NCI-H748 (cell line): ENCODE measurements around the gene KIR3DL3.
"Not testable (repeated sequence)": the region's sequence is repeated elsewhere in the genome, so short reads cannot be mapped to it uniquely, and the experiment has no call there.

Experiments used
- DNase-seq: peaks from one replicate; lab custom pipeline; 2025; ENCODE audit not compliant: unreplicated experiment; lab: John Stamatoyannopoulos, UW

KIR3DL3 gene

DNA sequence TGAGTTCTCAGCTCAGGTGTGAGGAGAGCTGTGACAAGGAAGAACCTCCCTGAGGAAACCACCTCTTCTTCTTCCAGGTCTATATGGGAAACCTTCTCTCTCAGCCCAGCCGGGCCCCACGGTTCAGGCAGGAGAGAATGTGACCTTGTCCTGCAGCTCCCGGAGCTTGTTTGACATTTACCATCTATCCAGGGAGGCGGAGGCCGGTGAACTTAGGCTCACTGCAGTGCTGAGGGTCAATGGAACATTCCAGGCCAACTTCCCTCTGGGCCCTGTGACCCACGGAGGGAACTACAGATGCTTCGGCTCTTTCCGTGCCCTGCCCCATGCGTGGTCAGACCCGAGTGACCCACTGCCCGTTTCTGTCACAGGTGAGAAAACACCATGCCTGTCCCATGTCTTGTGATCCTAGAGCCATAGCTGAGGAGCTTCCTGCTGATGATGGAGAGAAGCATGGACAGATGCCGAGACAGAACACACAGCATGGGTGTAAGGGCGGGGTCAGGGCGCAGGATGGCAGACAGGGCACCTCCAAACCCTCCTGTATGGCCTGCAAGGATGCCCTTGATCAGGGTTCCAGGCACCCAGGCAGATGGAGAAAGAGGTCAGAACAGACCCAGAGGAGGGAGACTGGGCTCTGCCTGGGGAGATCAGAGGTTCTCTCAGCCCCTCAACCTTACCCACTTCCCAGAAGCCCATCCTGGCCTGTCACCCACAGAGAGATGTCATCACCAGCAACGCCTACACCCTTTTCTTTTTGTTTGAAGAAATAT lies 5.4 kb downstream of the KIR3DL3 start:
- no peak for DNase-seq

DNA sequence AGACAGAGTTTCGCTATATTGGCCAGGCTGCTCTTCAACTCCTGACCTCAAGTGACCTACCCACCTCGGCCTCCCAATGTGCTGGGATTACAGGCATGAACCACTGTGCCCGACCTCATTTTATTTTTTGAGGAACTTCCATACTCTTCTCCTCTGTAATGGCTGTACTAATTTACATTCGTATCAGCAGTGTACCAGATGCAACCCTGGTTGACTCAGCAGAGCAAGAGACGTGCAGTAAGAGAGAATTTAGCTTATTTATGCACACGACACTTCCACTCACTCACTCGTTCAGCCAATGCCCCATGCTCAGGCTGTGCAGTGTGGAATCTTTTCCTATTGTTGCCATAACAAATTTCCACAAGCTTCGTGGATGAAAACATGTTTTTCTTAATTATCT lies 6.9 kb downstream of the KIR3DL3 start:
- DNase-seq, result no peak

DNA sequence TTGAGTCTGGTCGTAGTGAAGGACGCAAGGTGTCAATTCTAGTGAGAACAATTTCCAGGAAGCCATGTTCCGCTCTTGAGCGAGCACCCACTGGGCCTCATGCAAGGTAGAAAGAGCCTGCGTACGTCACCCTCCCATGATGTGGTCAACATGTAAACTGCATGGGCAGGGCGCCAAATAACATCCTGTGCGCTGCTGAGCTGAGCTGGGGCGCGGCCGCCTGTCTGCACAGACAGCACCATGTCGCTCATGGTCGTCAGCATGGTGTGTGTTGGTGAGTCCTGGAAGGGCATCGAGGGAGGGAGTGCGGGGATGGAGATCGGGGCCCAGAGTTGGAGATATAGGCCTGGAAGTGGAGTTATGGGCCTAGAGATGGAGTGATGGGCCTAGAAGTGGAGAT lies 14.1 kb downstream of the KIR3DL3 start, which contains the start of gene KIR2DL3:
Gene KIR2DL3, plus strand, starts transcription at position 208 of the 400 bp plus-strand sequence. Its CDS starts 33 bp downstream, at position 241.
- DNase-seq, result not testable (repeated sequence)

DNA sequence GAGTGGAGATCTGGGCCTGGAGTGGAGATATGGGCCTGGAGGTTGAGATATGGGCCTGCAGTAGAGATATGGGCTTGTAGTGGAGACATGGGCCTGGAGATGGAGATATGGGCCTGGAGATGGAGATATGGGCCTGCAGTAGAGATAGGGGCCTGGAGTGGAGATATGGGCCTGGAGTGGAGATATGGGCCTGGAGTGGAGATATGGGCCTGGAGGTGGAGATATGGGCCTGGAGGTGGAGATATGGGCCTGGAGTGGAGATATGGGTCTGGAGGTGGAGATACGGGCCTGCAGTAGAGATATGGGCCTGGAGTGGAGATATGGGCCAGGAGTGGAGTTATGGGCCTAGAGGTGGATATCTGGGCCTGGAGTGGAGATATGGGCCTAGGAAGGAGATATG lies 14.5 kb downstream of the KIR3DL3 start:
- no peak for DNase-seq

DNA sequence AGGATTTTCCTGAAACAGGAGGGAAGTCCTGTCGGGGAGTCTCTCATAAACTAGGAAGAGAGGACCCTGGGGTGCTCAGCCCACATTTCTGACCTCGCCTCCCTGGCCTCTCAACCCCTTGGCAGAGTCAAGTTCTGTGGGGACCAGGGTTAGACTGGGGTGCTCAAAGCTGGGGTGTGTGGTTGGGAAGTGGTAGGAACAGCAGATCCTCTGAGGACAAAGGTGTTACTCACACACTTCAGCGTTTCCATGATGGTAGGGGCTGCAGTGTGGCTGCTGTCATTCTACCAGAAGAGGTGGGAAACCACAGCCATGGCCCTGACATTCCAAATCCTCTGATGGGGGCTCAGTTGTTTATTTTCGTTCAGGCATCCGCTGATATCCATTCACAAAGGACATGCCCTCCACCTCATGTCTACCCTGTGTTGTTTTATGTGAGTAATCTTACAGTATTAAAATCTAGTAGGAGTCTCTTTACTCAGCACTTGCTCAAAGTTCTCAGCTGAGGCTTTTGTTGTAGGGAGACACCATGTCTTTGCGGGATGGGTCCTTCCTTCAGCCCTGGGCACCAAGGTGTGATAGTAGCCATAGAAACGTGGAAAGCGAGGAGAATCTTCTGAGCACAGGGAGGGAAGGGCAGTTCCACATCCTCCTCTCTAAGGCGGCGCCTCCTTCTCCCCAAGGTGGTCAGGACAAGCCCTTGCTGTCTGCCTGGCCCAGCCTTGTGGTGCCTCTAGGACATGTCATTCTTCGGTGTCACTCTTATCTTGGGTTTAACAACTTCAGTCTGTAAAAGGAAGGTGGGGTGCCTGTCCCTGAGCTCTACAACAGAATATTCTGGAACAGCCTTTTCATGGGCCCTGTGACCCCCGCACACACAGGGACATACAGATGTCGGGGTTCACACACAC lies 15.6 kb downstream of the KIR3DL3 start:
- DNase-seq, result no peak

DNA sequence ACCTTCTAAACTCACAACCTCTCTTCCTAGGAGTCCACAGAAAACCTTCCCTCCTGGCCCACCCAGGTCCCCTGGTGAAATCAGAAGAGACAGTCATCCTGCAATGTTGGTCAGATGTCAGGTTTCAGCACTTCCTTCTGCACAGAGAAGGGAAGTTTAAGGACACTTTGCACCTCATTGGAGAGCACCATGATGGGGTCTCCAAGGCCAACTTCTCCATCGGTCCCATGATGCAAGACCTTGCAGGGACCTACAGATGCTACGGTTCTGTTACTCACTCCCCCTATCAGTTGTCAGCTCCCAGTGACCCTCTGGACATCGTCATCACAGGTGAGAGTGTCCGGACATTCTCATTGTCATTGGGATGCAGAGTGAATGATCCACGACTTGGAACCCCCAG lies 17.7 kb downstream of the KIR3DL3 start:
- not testable (repeated sequence) for DNase-seq

DNA sequence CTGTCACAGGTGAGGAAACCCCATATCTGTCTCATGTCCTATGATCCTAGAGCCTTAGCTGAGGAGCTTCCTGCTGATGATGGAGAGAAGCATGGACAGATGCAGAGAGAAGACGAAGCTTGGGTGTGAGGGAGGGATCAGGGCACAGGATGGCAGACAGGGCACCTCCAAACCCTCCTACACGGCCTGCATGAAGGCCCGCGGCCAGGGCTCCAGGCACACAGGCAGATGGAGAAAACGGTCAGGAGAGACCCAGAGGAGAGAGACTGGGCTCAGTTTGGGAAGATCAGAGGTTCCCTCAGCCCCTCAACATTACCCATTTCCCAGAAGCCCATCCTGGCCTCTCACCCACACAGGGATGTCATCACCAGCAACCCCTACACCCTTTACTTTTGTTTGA lies 19.8 kb downstream of the KIR3DL3 start:
- not testable (repeated sequence) for DNase-seq

DNA sequence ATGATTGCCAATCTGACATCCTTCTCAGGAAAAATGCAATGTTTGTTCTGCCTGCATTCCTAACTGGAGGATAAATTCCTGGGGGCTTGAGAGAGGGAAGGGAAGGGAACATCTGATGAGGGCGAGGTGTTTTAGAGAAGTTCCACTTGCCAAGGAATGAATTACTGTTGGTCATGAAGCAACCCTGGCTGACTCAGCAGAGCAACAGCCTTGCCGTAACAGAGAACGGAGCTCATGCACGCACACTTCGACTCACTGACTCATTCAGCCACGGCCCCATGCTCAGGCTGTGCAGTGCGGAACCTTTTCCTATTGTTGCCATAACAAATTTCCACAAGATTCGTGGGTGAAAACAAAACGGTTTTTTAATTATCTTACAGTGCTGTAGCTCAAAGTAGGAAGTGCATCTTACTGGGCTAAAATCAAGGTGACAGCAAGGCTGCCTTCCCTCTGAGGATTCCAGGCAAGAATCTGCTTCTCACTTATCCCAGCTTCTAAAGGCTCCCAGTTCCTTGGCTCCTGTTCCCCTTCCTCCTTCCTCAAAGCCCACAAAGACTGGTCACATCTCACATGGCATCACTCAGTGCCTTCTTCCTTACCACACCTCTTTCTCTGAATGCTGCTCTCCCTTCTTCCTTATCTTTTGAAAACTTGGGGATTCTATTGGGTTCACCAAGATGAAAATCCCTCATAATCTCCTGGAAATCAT lies 23.5 kb downstream of the KIR3DL3 start:
- not testable (repeated sequence) for DNase-seq

DNA sequence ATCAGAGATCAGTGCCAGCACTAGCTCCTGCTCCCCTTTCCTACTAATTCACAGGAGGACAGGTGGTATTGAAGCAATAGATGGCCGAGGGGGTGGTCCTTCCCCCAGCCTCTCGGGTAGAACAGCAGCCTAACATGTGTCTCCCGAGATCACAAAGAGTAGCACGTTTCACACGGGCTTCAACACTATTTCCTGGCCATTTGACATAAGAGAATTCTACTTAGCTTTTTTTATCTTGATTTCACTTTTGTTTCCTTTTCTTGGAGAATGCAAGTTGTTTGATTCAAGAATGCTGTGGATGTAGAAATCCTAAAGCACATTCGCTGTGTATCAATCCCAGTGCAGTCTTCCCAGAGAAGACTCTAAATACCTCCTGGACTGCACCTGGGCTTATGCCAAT lies 26.0 kb downstream of the KIR3DL3 start:
- not testable (repeated sequence) for DNase-seq

DNA sequence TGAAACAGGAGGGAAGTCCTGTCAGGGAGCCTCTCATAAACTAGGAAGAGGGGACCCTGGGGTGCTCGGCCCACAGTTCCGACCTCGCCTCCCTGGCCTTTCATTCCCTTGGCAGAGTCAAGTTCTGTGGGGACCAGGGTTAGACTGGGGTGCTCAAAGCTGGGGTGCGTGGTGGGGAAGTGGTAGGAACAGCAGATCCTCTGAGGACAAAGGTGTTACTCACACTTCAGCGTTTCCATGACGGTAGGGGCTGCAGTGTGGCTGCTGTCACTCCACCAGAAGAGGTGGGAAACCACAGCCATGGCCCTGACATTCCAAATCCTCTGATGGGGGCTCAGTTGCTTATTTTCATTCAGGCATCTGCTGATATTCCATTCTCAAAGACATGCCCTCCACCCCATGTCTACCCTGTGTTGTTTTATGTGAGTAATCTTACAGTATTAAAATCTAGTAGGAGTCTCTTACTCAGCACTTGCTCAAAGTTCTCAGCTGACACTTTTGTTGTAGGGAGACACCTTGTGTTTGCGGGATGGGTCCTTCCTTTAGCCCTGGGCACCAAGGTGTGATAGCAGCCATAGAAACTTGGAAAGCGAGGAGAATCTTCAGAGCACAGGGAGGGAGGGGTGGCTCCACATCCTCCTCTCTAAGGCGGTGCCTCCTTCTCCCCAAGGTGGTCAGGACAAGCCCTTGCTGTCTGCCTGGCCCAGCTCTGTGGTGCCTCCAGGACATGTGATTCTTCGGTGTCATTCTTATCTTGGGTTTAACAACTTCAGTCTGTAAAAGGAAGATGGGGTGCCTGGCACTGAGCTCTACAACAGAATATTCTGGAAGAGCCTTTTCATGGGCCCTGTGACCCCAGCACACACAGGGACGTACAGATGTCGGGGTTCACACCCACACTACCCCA lies 32.2 kb downstream of the KIR3DL3 start:
- not testable (repeated sequence) for DNase-seq

DNA sequence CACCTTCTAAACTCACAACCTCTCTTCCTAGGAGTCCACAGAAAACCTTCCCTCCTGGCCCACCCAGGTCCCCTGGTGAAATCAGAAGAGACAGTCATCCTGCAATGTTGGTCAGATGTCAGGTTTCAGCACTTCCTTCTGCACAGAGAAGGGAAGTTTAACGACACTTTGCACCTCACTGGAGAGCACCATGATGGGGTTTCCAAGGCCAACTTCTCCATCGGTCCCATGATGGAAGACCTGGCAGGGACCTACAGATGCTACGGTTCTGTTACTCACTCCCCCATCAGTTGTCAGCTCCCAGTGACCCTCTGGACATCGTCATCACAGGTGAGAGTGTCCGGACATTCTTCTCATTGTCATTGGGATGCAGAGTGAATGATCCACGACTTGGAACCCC lies 34.3 kb downstream of the KIR3DL3 start:
- DNase-seq, result not testable (repeated sequence)

DNA sequence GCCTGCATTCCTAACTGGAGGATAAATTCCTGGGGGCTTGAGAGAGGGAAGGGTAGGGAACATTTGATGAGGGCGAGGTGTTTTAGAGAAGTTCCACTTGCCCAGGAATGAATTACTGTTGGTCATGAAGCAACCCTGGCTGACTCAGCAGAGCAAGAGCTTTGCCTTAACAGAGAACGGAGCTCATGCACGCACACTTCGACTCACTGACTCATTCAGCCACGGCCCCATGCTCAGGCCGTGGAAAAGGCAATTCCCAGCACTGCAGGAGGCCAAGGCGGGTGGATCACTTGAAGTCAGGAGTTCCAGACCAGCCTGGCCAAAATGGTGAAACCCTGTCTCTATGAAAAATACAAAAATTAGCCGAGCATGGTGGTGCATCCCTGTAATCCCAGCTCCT lies 40.0 kb downstream of the KIR3DL3 start:
- not testable (repeated sequence) for DNase-seq

DNA sequence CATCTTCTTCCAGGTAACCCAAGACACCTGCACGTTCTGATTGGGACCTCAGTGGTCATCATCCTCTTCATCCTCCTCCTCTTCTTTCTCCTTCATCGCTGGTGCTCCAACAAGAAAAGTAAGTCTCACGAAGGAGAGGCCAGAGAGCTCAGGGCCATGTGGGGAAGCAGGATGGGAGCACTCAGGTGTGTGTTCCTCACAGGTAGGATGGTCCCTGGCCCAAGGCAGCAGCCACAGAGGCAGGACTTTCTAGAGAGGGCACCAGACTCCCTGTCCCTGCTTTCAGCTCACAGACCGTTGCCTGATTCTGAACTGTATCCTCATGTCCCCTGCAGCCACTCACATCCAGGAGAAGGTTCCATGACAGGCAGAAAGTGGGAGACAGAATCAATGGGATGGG lies 42.2 kb downstream of the KIR3DL3 start:
- not testable (repeated sequence) for DNase-seq

DNA sequence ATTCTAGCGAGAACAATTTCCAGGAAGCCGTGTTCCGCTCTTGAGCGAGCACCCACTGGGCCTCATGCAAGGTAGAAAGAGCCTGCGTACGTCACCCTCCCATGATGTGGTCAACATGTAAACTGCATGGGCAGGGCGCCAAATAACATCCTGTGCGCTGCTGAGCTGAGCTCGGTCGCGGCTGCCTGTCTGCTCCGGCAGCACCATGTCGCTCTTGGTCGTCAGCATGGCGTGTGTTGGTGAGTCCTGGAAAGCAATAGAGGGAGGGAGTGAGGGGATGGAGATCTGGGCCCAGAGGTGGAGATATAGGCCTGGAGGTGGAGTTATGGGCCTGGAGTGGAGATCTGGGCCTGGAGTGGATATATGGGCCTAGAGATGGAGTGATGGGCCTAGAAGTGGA lies 45.4 kb downstream of the KIR3DL3 start, which contains the start of gene KIR2DL1:
Gene KIR2DL1, plus strand, starts transcription at position 148 of the 400 bp plus-strand sequence. Its CDS starts 58 bp downstream, at position 206.
- DNase-seq, result not testable (repeated sequence)

DNA sequence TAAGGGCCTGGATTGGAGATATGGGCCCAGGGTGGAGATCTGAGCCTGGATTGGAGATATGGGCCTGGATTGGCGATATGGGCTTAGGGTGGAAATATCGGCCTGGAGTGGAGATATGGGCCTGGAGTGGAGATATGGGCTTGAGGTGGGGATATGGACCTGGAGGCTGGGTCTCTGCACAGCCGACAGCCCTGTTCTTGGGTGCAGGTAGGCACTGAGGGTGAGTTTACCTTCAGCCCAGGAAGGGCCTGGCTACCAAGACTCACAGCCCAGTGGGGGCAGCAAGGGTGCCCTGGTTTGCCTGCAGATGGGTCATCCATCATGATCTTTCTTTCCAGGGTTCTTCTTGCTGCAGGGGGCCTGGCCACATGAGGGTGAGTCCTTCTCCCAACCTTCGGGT lies 46.3 kb downstream of the KIR3DL3 start:
- not testable (repeated sequence) for DNase-seq

DNA sequence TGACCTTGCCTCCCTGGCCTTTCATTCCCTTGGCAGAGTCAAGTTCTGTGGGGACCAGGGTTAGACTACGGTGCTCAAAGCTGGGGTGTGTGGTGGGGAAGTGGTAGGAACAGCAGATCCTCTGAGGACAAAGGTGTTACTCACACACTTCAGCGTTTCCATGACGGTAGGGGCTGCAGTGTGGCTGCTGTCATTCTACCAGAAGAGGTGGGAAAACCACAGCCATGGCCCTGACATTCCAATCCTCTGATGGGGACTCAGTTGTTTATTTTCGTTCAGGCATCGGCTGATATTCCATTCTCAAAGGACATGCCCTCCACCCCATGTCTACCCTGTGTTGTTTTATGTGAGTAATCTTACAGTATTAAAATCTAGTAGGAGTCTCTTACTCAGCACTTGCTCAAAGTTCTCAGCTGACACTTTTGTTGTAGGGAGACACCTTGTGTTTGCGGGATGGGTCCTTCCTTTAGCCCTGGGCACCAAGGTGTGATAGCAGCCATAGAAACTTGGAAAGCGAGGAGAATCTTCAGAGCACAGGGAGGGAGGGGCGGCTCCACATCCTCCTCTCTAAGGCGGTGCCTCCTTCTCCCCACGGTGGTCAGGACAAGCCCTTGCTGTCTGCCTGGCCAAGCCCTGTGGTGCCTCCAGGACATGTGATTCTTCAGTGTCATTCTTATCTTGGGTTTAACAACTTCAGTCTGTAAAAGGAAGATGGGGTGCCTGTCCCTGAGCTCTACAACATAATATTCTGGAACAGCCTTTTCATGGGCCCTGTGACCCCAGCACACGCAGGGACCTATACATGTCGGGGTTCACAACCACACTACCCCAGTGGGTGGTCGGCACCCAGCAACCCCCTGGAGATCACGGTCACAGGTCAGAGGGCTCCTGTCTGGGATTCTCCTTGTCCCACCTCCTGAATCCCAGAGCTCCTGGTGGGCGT lies 47.0 kb downstream of the KIR3DL3 start:
- DNase-seq, result not testable (repeated sequence)

DNA sequence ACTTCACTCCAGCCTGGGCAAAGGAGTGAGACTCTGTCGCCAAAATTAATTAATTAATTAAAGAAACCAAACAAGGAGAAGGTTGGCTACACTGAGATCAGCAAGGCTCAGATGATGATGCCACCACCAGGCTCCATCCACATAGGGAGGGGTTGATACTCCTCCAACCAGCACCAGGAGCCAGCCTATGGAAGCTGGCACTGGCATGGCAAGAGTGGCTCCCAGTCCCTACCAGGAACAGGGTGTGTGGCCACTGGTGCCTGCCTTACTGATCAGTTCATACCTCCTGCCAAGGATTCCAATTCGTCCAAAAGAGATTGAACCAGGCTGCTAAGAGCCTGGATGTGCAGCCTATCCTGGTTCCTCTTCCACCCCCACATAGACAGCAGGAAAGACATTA lies 48.4 kb downstream of the KIR3DL3 start:
- DNase-seq, result not testable (repeated sequence)

DNA sequence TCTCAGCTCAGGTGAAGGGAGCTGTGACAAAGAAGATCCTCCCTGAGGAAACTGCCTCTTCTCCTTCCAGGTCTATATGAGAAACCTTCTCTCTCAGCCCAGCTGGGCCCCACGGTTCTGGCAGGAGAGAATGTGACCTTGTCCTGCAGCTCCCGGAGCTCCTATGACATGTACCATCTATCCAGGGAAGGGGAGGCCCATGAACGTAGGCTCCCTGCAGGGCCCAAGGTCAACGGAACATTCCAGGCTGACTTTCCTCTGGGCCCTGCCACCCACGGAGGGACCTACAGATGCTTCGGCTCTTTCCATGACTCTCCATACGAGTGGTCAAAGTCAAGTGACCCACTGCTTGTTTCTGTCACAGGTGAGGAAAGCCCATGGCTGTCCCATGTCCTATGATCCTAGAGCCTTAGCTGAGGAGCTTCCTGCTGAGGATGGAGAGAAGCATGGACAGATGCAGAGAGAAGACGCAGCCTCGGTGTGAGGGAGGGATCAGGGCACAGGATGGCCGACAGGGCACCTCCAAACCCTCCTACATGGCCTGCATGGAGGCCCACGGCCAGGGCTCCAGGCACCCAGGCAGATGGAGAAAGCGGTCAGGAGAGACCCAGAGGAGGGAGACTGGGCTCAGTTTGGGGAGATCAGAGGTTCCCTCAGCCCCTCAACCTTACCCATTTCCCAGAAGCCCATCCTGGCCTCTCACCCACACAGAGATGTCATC lies 51.0 kb downstream of the KIR3DL3 start:
- not testable (repeated sequence) for DNase-seq
